ES-I3 (cell line): ENCODE data around the gene FSD1L.
A peak's percentile ranks its signal among the peaks of the same experiment; 100 is the strongest.

Experiments
- H3K36me3 ChIP-seq: 2 replicates; pipeline ENCODE4 v1.6.1; 2013; ENCODE audit warnings: mild to moderate bottlenecking, low read length, control low read depth, moderate library complexity; ENCODE audit not compliant: insufficient read depth
- H3K4me1 ChIP-seq: 2 replicates; pipeline ENCODE4 v1.6.1; 2013; ENCODE audit warnings: mild to moderate bottlenecking, control low read depth, low read length; ENCODE audit not compliant: insufficient read depth
- H3K9ac ChIP-seq: 2 replicates; pipeline ENCODE4 v1.6.1; 2013; ENCODE audit warnings: low read depth, mild to moderate bottlenecking, low read length, moderate library complexity
- H3K9me3 ChIP-seq: 2 replicates; pipeline ENCODE4 v1.6.1; 2013; ENCODE audit warnings: mild to moderate bottlenecking, low read length, moderate library complexity; ENCODE audit not compliant: control insufficient read depth, insufficient read depth

FSD1L gene

GRCh38 chr9:105445203-105445881 lies 2.5 kb upstream of the FSD1L start:
- peaks cover 13% of the 10 kb centered on the region; the same call in 1 of the 2 replicates for H3K4me1 ChIP-seq
- H3K9me3 ChIP-seq = no peaks in the 10 kb centered on the region
- H3K9ac ChIP-seq = no peak overlapping the region
- H3K36me3 ChIP-seq = no peaks in the 10 kb centered on the region

- Histone ChIP-seq H3K4me1 (peaks cover 17% of the 10 kb centered on the region), H3K36me3 (no peaks in the 10 kb centered on the region), H3K9me3 (no peaks in the 10 kb centered on the region), H3K9ac (peak overlapping the region; percentile 59)
Measured at GRCh38 chr9:105447386-105447813, 434 bp upstream of the FSD1L start.

- no peaks in the 10 kb centered on the region for H3K9me3 ChIP-seq
- peaks cover 17% of the 10 kb centered on the region for H3K4me1 ChIP-seq
- peak overlapping the region; percentile 59; the same call in 1 of the 2 replicates for H3K9ac ChIP-seq
- no peaks in the 10 kb centered on the region for H3K36me3 ChIP-seq
Measured at GRCh38 chr9:105449081-105449480, 1.2 kb downstream of the FSD1L start.

GRCh38 chr9:105452185-105452584 lies 4.4 kb downstream of the FSD1L start:
- Histone ChIP-seq H3K36me3 (no peaks in the 10 kb centered on the region), H3K4me1 (peaks cover 14% of the 10 kb centered on the region), H3K9me3 (no peaks in the 10 kb centered on the region), H3K9ac (no peak overlapping the region)

- H3K36me3 ChIP-seq = no peaks in the 10 kb centered on the region
- no peak overlapping the region for H3K9ac ChIP-seq
- peaks cover 5% of the 10 kb centered on the region for H3K4me1 ChIP-seq
- peaks cover 5% of the 10 kb centered on the region; the same call in 1 of the 2 replicates for H3K9me3 ChIP-seq
Measured at GRCh38 chr9:105455836-105456475, 8.1 kb downstream of the FSD1L start.

- Histone ChIP-seq H3K9ac (no peak overlapping the region), H3K9me3 (peaks cover 5% of the 10 kb centered on the region; the same call in 1 of the 2 replicates), H3K36me3 (no peaks in the 10 kb centered on the region), H3K4me1 (no peaks in the 10 kb centered on the region)
Measured at GRCh38 chr9:105457560-105458294, 9.9 kb downstream of the FSD1L start.

GRCh38 chr9:105458404-105458803 lies 10.6 kb downstream of the FSD1L start:
- Histone ChIP-seq H3K9ac (no peak overlapping the region), H3K36me3 (no peaks in the 10 kb centered on the region), H3K9me3 (peaks cover 5% of the 10 kb centered on the region; the same call in 1 of the 2 replicates), H3K4me1 (no peaks in the 10 kb centered on the region)

GRCh38 chr9:105459336-105459735 lies 11.5 kb downstream of the FSD1L start:
- Histone ChIP-seq H3K9me3 (peaks cover 5% of the 10 kb centered on the region; the same call in 1 of the 2 replicates), H3K36me3 (no peaks in the 10 kb centered on the region), H3K9ac (no peak overlapping the region), H3K4me1 (no peaks in the 10 kb centered on the region)

GRCh38 chr9:105466898-105467455 lies 19.1 kb downstream of the FSD1L start:
- H3K9ac ChIP-seq = no peak overlapping the region
- no peaks in the 10 kb centered on the region for H3K9me3 ChIP-seq
- no peaks in the 10 kb centered on the region for H3K4me1 ChIP-seq
- peaks cover 3% of the 10 kb centered on the region for H3K36me3 ChIP-seq

GRCh38 chr9:105468875-105469274 lies 21.0 kb downstream of the FSD1L start:
- Histone ChIP-seq H3K9ac (no peak overlapping the region), H3K36me3 (peaks cover 3% of the 10 kb centered on the region), H3K9me3 (no peaks in the 10 kb centered on the region), H3K4me1 (no peaks in the 10 kb centered on the region)

GRCh38 chr9:105473221-105473620 lies 25.4 kb downstream of the FSD1L start:
- H3K36me3 ChIP-seq = no peaks in the 10 kb centered on the region; the same call in 1 of the 2 replicates
- H3K9me3 ChIP-seq = no peaks in the 10 kb centered on the region
- H3K4me1 ChIP-seq = no peaks in the 10 kb centered on the region
- H3K9ac ChIP-seq = no peak overlapping the region

GRCh38 chr9:105475302-105475701 lies 27.5 kb downstream of the FSD1L start:
- H3K36me3 ChIP-seq = no peaks in the 10 kb centered on the region; the same call in 1 of the 2 replicates

GRCh38 chr9:105479846-105480245 lies 32.0 kb downstream of the FSD1L start:
- Histone ChIP-seq H3K9me3 (no peaks in the 10 kb centered on the region), H3K4me1 (no peaks in the 10 kb centered on the region), H3K9ac (no peak overlapping the region), H3K36me3 (no peaks in the 10 kb centered on the region)

More at GRCh38 chr9:105475302-105475701, 27.5 kb downstream of the FSD1L start:
- Histone ChIP-seq H3K9ac (no peak overlapping the region), H3K4me1 (no peaks in the 10 kb centered on the region), H3K9me3 (no peaks in the 10 kb centered on the region)

GRCh38 chr9:105483618-105484017 lies 35.8 kb downstream of the FSD1L start:
- no peaks in the 10 kb centered on the region for H3K9me3 ChIP-seq
- no peak overlapping the region for H3K9ac ChIP-seq

More at GRCh38 chr9:105483618-105484017, 35.8 kb downstream of the FSD1L start:
- Histone ChIP-seq H3K36me3 (no peaks in the 10 kb centered on the region), H3K4me1 (no peaks in the 10 kb centered on the region)
